Osteoblast (primary cell): ENCODE results near the gene SYT6. TPM values are rescaled to one million over a fixed set of nuclear protein-coding genes. Genes with fewer than 3 reads are reported as not detected.

ENCODE experiments used
- DNase-seq: peaks from one replicate; pipeline ENCODE4 v3.0.0; 2011; ENCODE audit warnings: low spot score, mixed read lengths; ENCODE audit not compliant: insufficient read length; ENCODE audit errors: missing footprints
- H2AFZ ChIP-seq: 2 replicates; pipeline ENCODE4 v1.6.0; 2011; ENCODE audit warnings: mild to moderate bottlenecking, low read length
- H3K27ac ChIP-seq: 2 replicates; pipeline ENCODE4 v1.5.1; 2011; ENCODE audit warnings: mild to moderate bottlenecking, low read depth, low read length, moderate library complexity
- H3K27me3 ChIP-seq: 2 replicates; pipeline ENCODE4 v1.6.0; 2012; ENCODE audit warnings: mild to moderate bottlenecking, control low read depth, inconsistent platforms, low read length, moderate library complexity; ENCODE audit not compliant: insufficient read depth
- H3K36me3 ChIP-seq: 2 replicates; pipeline ENCODE4 v1.5.1; 2011; ENCODE audit warnings: mild to moderate bottlenecking, low read length, control low read depth, moderate library complexity; ENCODE audit not compliant: insufficient read depth
- H3K4me1 ChIP-seq: 2 replicates; pipeline ENCODE4 v1.5.1; 2011; ENCODE audit warnings: mild to moderate bottlenecking, low read length, control low read depth, moderate library complexity; ENCODE audit not compliant: insufficient read depth
- H3K4me2 ChIP-seq: 2 replicates; pipeline ENCODE4 v1.6.0; 2011; ENCODE audit warnings: mild to moderate bottlenecking, low read length; ENCODE audit not compliant: insufficient read depth
- H3K4me3 ChIP-seq: fragments of 200-600 bp; sonication (generic); 3 replicates; pipeline ENCODE4 v1.5.1; 2012; ENCODE audit warnings: mild to moderate bottlenecking, low read length, inconsistent platforms; ENCODE audit not compliant: insufficient read depth
- H3K79me2 ChIP-seq: 2 replicates; pipeline ENCODE4 v1.6.0; 2012; ENCODE audit warnings: mild to moderate bottlenecking, low read length, control low read depth, inconsistent platforms; ENCODE audit not compliant: insufficient read depth
- H3K9me3 ChIP-seq: 2 replicates; pipeline ENCODE4 v1.5.1; 2011; ENCODE audit warnings: low read depth, low read length, control low read depth
- H4K20me1 ChIP-seq: 2 replicates; pipeline ENCODE4 v1.6.0; 2012; ENCODE audit warnings: mild to moderate bottlenecking, low read length, control low read depth; ENCODE audit not compliant: insufficient read depth
- total RNA-seq: library from RNA; depleted of rRNA; stranded (reverse); fragments of >200 nt; gene quantifications from 2 replicates; pipeline ENCODE4 v1.2.3, GENCODE V29; 2012
- TF ChIP-seq, protein P1 (sequence below): IDR thresholded peaks from 2 replicates; pipeline ENCODE4 v1.5.1; 2011; ENCODE audit warnings: mild to moderate bottlenecking, low read depth, low read length, moderate library complexity; ENCODE audit errors: extremely low read depth

SYT6 gene
- total RNA-seq, 1 donor: 0.36 TPM

DNA sequence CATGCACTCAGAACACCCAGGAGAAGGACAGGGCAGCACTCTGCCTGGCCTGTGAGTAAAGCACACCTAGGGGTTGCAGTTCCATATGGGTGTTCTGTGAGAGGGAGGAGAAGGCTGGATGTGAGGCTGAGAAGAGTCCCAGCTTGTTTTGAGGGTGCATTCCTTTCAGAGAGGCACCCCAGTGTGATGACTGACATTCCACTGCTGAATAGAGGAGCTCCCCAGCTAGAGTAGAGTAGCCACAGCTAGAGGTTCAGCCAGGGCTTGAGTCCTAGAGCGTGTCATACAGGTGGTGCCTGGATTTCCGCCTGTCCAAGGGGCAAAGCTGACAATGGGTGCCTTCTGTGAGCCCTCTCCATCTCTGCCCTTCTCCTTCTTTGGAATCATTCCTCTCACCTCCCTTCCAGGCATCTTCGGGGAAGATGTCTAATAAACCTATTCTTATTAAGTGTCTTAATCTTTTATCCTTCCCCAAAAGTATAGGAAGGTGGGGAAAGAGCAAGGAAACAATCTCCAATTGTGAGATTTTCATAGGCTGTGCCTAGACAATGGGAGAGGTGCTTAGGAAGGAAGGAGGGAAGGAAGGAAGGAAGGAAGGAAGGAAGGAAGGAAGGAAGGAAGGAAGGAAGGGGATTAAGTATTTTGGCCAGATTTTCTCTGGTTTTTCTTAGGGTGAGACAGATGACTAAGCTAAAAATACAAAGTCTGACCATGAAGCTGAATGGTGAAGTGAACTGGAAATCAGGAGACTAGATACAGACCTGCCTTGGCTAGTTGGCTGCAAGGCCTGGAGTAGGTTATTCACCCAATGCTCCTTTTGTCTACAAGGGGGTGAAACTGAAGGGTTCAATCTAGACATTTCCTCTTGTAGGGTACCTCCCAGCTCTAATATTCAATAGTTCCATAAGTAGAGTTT, 43.6 kb upstream of the SYT6 start:
- no peak overlapping the region for H2AFZ ChIP-seq
- peaks cover 35% of the 10 kb centered on the region for H3K27me3 ChIP-seq
- H3K4me3 ChIP-seq: no peak overlapping the region

DNA sequence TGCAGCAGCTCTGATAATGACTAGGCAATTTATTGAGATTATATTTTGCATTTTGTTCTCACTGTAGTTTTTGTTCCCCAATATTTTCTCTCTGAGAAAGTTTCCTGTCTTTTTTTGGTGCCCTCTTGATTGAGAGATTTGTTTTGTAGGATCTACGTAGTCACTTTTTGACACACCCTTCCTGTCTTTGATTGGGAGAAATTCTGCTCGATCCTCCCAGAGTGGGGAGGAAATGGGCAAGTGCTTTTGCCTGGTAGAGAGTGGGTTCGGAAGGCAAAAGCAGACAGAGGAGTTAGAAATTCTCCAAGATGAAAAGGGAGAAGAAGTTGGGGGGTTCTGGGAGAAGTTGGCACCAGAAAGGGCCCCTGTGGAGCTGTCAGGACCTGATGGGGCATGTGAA, 42.1 kb upstream of the SYT6 start:
- Histone ChIP-seq H3K4me3 (no peak overlapping the region), H2AFZ (no peak overlapping the region), H3K4me2 (no peak overlapping the region), H3K36me3 (no peaks in the 10 kb centered on the region), H3K9me3 (no peaks in the 10 kb centered on the region), H3K79me2 (no peaks in the 10 kb centered on the region), H3K4me1 (no peaks in the 10 kb centered on the region), H4K20me1 (no peaks in the 10 kb centered on the region), H3K27me3 (peaks cover 31% of the 10 kb centered on the region), H3K27ac (no peak overlapping the region)
- TF ChIP-seq, protein P1, sequence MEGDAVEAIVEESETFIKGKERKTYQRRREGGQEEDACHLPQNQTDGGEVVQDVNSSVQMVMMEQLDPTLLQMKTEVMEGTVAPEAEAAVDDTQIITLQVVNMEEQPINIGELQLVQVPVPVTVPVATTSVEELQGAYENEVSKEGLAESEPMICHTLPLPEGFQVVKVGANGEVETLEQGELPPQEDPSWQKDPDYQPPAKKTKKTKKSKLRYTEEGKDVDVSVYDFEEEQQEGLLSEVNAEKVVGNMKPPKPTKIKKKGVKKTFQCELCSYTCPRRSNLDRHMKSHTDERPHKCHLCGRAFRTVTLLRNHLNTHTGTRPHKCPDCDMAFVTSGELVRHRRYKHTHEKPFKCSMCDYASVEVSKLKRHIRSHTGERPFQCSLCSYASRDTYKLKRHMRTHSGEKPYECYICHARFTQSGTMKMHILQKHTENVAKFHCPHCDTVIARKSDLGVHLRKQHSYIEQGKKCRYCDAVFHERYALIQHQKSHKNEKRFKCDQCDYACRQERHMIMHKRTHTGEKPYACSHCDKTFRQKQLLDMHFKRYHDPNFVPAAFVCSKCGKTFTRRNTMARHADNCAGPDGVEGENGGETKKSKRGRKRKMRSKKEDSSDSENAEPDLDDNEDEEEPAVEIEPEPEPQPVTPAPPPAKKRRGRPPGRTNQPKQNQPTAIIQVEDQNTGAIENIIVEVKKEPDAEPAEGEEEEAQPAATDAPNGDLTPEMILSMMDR: no peak
- no peak for DNase-seq

More for the DNA sequence above, 43.6 kb upstream of the SYT6 start:
- Histone ChIP-seq H3K4me1 (no peaks in the 10 kb centered on the region), H3K9me3 (no peaks in the 10 kb centered on the region), H3K79me2 (no peaks in the 10 kb centered on the region), H3K36me3 (no peaks in the 10 kb centered on the region), H4K20me1 (no peaks in the 10 kb centered on the region), H3K27ac (no peak overlapping the region), H3K4me2 (no peak overlapping the region)
- TF ChIP-seq, protein P1: no peak
- no peak for DNase-seq

DNA sequence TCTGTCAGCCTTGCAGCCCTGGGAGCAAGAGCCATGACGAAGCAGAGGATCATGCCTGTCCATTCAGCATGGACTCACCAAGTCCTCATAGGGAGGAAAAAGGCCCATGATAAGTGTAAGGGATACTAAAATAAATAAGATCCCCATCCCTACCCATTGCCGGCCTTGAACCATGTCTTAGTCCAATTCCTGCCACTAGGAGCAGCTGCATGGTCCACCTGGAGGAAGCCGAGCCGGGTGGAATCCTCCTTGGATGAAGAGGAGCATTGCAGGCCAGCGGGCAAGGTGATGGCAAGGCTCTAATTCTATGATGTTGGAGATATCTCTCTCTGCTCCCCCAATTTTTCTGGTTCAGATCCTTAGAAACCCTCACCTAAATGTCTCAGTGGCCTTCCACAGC, 38.7 kb upstream of the SYT6 start:
- TF ChIP-seq, protein P1: no peak
- Histone ChIP-seq H2AFZ (no peak overlapping the region), H3K4me2 (no peak overlapping the region), H3K79me2 (no peaks in the 10 kb centered on the region), H3K4me1 (no peaks in the 10 kb centered on the region), H3K36me3 (no peaks in the 10 kb centered on the region), H3K27ac (no peak overlapping the region), H3K27me3 (peaks cover 29% of the 10 kb centered on the region), H3K9me3 (no peaks in the 10 kb centered on the region), H4K20me1 (no peaks in the 10 kb centered on the region), H3K4me3 (no peak overlapping the region)
- DNase-seq: no peak

DNA sequence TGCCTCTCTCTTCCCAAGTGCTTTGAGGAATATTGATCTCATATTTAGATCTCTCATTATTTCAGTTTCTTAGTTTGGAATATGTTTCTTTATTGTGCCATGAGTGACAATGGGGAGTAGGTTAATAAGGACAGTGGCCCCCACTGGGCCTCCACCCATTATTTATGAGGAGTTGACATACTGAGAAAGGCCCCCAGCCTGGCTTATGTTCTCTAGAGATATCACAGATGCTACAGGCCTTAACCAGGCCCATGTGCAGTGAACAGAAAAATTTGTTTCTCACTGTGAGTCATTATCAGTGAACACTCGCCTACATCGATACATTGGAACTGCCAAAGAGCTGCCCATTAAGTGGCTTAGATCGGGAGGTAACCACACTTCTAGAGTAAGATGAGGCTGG, 35.7 kb upstream of the SYT6 start:
- Histone ChIP-seq H3K27ac (no peak overlapping the region), H2AFZ (no peak overlapping the region), H3K4me3 (no peak overlapping the region), H4K20me1 (no peaks in the 10 kb centered on the region), H3K4me1 (no peaks in the 10 kb centered on the region), H3K9me3 (no peaks in the 10 kb centered on the region), H3K4me2 (no peak overlapping the region), H3K27me3 (peaks cover 19% of the 10 kb centered on the region), H3K79me2 (no peaks in the 10 kb centered on the region), H3K36me3 (no peaks in the 10 kb centered on the region)
- TF ChIP-seq, protein P1: no peak
- no peak for DNase-seq
